Measurements from ENCODE around the gene RNF32. TPM values are rescaled to one million over a fixed set of nuclear protein-coding genes. Genes with fewer than 3 reads are reported as not detected.
A peak's percentile ranks its signal among the peaks of the same experiment; 100 is the strongest.
"Not testable (repeated sequence)": the region's sequence is repeated elsewhere in the genome, so short reads cannot be mapped to it uniquely, and the experiment has no call there.

RNF32 gene
- total RNA-seq, 4 donors from 2014 or later: 0.29 to 1.1 (median 0.83) TPM; not detected in 1

GRCh38 chr7:156639426-156640256, 933 bp upstream of the RNF32 start:
- Histone ChIP-seq H3K27ac (replicated peaks in 1 of 4) (peak overlapping the region; percentile 5 to 71 (median 58)), H3K4me3 (peak overlapping the region; percentile 57 to 89 (median 68)), H3K36me3 (no peaks in the 10 kb centered on the region), H3K4me1 (peaks cover 7 to 21% (median 19%) of the 10 kb centered on the region in 4 donors), H3K9me3 (peaks cover 0 to 8% (median 0%) of the 10 kb centered on the region in 4 donors), H3K27me3 (peaks cover 0 to 7% (median 0%) of the 10 kb centered on the region in 4 donors)
- TF ChIP-seq POLR2A (IDR thresholded peaks at IDR 0.05; ENCODE audit: low read depth) (no peak), EP300 (IDR thresholded peaks at IDR 0.05) (no peak), POLR2AphosphoS5 (IDR thresholded peaks at IDR 0.05) (no peak)
- TF ChIP-seq, protein P1, sequence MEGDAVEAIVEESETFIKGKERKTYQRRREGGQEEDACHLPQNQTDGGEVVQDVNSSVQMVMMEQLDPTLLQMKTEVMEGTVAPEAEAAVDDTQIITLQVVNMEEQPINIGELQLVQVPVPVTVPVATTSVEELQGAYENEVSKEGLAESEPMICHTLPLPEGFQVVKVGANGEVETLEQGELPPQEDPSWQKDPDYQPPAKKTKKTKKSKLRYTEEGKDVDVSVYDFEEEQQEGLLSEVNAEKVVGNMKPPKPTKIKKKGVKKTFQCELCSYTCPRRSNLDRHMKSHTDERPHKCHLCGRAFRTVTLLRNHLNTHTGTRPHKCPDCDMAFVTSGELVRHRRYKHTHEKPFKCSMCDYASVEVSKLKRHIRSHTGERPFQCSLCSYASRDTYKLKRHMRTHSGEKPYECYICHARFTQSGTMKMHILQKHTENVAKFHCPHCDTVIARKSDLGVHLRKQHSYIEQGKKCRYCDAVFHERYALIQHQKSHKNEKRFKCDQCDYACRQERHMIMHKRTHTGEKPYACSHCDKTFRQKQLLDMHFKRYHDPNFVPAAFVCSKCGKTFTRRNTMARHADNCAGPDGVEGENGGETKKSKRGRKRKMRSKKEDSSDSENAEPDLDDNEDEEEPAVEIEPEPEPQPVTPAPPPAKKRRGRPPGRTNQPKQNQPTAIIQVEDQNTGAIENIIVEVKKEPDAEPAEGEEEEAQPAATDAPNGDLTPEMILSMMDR (IDR thresholded peaks at IDR 0.05): no peak
- intact Hi-C loops (cut with DNase I): loop anchor here (10.0 kb wide), 2 partner anchors 55 to 995 kb away; partner anchors contain the start of gene RBM33
- 56% methylated on average over 28 of the region's 52 CpGs for WGBS
- DNase-seq (ENCODE audit: extremely low spot score): no peak

DNA sequence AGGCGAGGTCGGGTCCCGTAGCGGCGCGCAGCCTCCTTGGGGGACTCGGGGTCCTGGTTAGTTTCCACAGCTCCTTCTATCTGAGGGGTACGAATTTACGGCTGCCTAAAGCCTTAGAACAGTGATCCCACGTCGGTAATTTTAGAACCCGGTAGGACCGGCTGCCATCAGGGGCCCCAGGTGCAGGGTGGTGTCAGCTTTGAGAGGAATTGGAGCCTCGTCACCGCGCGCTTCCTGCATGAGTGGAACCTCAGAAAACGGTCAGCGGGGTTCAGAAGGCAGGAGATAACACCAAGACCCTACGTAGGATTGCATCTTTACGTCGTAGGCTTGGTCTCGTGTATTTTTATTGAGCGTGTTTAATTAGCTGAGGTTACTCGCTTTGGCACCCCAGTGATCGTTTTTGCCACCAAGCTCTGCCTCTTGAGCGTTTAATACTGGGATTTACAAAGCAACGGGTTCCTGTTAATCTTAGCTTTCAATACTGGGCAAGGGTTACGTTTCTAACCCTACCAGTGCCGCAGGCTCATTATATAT, 443 bp downstream of the RNF32 start:
- TF ChIP-seq, protein P1 (IDR thresholded peaks at IDR 0.05): no peak
- TF ChIP-seq EP300 (IDR thresholded peaks at IDR 0.05): no peak
- no peak for TF ChIP-seq POLR2A (IDR thresholded peaks at IDR 0.05; ENCODE audit: low read depth)
- no peak for TF ChIP-seq POLR2AphosphoS5 (IDR thresholded peaks at IDR 0.05)
- Histone ChIP-seq H3K27me3 (peaks cover 0 to 7% (median 0%) of the 10 kb centered on the region in 4 donors), H3K4me3 (peak overlapping the region; percentile 57 to 89 (median 68)), H3K9me3 (peaks cover 0 to 8% (median 0%) of the 10 kb centered on the region in 4 donors), H3K36me3 (no peaks in the 10 kb centered on the region), H3K4me1 (peaks cover 7 to 21% (median 19%) of the 10 kb centered on the region in 4 donors), H3K27ac (replicated peaks in 1 of 4) (peak overlapping the region; percentile 8 to 71 (median 58))
- 15% methylated on average over 16 of the region's 30 CpGs for WGBS
- intact Hi-C loops (cut with DNase I): loop anchor here (10.0 kb wide), 2 partner anchors 56 to 996 kb away; partner anchors contain the start of gene RBM33
- no peak for DNase-seq (ENCODE audit: extremely low spot score)

DNA sequence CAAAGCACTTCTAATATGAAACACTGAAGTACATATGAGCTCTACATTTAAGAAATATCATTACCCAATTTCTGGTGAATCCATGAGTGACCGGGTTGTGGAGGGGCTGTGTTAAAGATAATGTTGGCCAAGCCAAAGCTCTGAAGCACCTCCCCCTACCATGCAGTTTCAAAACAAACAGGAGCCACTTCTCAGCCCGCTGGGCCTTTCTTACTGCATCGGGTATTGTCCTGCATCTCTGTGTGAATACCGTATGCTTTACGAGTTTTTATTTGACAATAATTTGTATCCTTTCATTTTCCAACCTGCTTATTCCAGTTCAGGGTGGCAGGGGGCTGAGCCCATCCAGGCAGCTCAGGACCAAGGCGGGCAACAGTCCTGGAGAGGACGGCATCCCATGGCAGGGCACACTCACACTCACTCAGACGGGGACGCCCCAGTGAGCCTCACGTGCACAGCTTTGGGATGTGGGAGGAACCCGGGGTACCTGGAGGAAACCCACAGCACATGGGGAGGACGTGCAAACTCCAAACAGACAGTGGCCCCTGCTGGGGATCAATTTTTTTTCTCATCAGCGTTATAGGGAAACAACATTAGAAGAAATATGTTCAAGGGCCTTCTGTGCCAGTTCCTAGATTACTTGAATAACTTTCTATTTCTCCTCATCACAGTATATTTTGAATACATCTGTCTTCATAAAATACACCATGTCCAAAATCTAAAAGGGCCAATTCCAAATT, 1.9 kb downstream of the RNF32 start:
- peaks cover 0 to 8% (median 0%) of the 10 kb centered on the region in 4 donors for H3K9me3 ChIP-seq
- 85% methylated on average over 13 of the region's 13 CpGs for WGBS
- H3K27ac ChIP-seq (replicated peaks in 1 of 4): no peak overlapping the region
- no peaks in the 10 kb centered on the region for H3K36me3 ChIP-seq
- no peak for TF ChIP-seq EP300 (IDR thresholded peaks at IDR 0.05)
- no peak for TF ChIP-seq POLR2A (IDR thresholded peaks at IDR 0.05; ENCODE audit: low read depth)
- TF ChIP-seq, protein P1 (IDR thresholded peaks at IDR 0.05): no peak
- TF ChIP-seq POLR2AphosphoS5 (IDR thresholded peaks at IDR 0.05): no peak
- H3K4me1 ChIP-seq: peaks cover 7 to 21% (median 19%) of the 10 kb centered on the region in 4 donors
- DNase-seq (ENCODE audit: extremely low spot score): no peak
- intact Hi-C loops (cut with DNase I): loop anchor here (10.0 kb wide), 2 partner anchors 58 to 998 kb away; partner anchors contain the start of gene RBM33
- peaks cover 0 to 7% (median 0%) of the 10 kb centered on the region in 4 donors for H3K27me3 ChIP-seq
- H3K4me3 ChIP-seq: no peak overlapping the region

DNA sequence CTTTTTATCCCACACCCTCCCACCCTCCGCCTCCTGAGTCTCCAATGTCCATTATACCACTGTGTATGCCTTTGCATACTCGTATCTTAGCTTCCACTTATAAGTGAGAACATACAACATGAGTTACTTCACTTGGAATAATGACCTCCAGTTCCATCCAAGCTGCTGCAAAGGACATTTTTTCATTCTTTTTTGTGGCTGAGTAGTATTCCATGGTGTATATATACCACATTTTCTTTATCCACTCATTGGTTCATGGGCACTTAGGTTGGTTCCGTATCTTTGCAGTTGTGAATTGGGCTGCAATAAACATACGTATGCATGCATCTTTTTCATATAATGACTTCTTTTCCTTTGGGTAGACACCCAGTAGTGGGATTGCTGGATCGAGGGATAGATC, 6.8 kb downstream of the RNF32 start:
- not testable (repeated sequence) for H3K4me3 ChIP-seq; H3K4me1 ChIP-seq; DNase-seq (ENCODE audit: extremely low spot score); H3K27ac ChIP-seq (replicated peaks in 1 of 4); H3K9me3 ChIP-seq; H3K36me3 ChIP-seq
- peaks cover 0 to 24% (median 0%) of the 10 kb centered on the region in 4 donors for H3K27me3 ChIP-seq
- 89% methylated on average over 5 of the region's 5 CpGs for WGBS
- intact Hi-C loops (cut with DNase I): loop anchor here (10.0 kb wide), 2 partner anchors 63 to 1003 kb away; partner anchors contain the start of gene RBM33
